GM21576 (cell line): ENCODE data around the gene KAT2A.
"Not testable (repeated sequence)": the region's sequence is repeated elsewhere in the genome, so short reads cannot be mapped to it uniquely, and the experiment has no call there.

ENCODE experiments used
- ATAC-seq: cut with Tn5 transposase; IDR thresholded peaks from one replicate; pipeline ENCODE4 v1.9.1; 2021; ENCODE audit warnings: mild to moderate bottlenecking, moderate library complexity; ENCODE audit not compliant: unreplicated experiment

KAT2A gene

GRCh38 chr17:42120770-42121769, at the start of gene KAT2A:
Gene KAT2A, minus strand, starts transcription at chr17:42121367. Its CDS starts 63 bp downstream, at chr17:42121304.
- no peak for ATAC-seq

GRCh38 chr17:42169351-42169750, 48.2 kb upstream of the KAT2A start:
- no peak for ATAC-seq

GRCh38 chr17:42167807-42168206, 46.6 kb upstream of the KAT2A start:
- ATAC-seq: no peak

GRCh38 chr17:42166196-42166763, 45.1 kb upstream of the KAT2A start:
- no peak for ATAC-seq

- ATAC-seq: no peak
These were observed 44.6 kb upstream of the KAT2A start for GRCh38 chr17:42165751-42166150.

GRCh38 chr17:42163696-42164407, 42.7 kb upstream of the KAT2A start:
- ATAC-seq: no peak

- no peak for ATAC-seq
These were observed 41.9 kb upstream of the KAT2A start for GRCh38 chr17:42163113-42163512.

- no peak for ATAC-seq
These were observed 39.4 kb upstream of the KAT2A start for GRCh38 chr17:42160531-42160910.

GRCh38 chr17:42159796-42160530, 38.8 kb upstream of the KAT2A start:
- ATAC-seq: no peak

- ATAC-seq: no peak
These were observed 34.5 kb upstream of the KAT2A start for GRCh38 chr17:42155614-42156045.

GRCh38 chr17:42153919-42154742, 33.0 kb upstream of the KAT2A start:
- no peak for ATAC-seq

- ATAC-seq: no peak
These were observed 25.9 kb upstream of the KAT2A start for GRCh38 chr17:42146911-42147607.

- not testable (repeated sequence) for ATAC-seq
These were observed 22.0 kb upstream of the KAT2A start for GRCh38 chr17:42143138-42143537.

- no peak for ATAC-seq
These were observed 21.3 kb upstream of the KAT2A start for GRCh38 chr17:42142371-42142896.

- no peak for ATAC-seq
These were observed 20.2 kb upstream of the KAT2A start for GRCh38 chr17:42141382-42141781.

- ATAC-seq: not testable (repeated sequence)
These were observed 19.5 kb upstream of the KAT2A start for GRCh38 chr17:42140690-42141089.

GRCh38 chr17:42138749-42139492, 17.8 kb upstream of the KAT2A start:
- no peak for ATAC-seq

- no peak for ATAC-seq
These were observed 15.5 kb upstream of the KAT2A start for GRCh38 chr17:42136654-42137051.
